ENCODE data around the gene CPNE4.

DNA sequence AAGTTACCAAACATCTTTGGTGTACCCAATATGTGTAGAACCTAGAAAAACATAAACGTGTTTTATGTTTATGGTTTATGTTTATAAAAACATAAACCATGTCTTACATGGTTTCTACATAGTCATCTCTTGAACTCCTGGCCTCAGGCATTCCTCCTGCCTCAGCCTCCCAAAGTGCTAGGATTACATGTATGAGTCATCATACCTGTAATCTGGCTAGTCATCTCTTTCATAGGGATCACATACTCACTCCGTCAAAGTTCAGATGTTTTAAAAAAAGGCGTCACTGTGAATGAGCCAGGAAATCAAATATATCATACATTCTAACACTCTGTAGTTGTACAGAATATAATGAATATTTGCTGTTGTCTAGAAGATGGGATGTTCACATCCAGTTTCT, 178.6 kb downstream of the CPNE4 start:
- TF ChIP-seq EP300 (IDR thresholded peaks at IDR 0.05) (no peak), POLR2AphosphoS5 (IDR thresholded peaks at IDR 0.05) (no peak), POLR2A (IDR thresholded peaks at IDR 0.05; ENCODE audit: low read depth) (no peak)
- TF ChIP-seq, protein P1, sequence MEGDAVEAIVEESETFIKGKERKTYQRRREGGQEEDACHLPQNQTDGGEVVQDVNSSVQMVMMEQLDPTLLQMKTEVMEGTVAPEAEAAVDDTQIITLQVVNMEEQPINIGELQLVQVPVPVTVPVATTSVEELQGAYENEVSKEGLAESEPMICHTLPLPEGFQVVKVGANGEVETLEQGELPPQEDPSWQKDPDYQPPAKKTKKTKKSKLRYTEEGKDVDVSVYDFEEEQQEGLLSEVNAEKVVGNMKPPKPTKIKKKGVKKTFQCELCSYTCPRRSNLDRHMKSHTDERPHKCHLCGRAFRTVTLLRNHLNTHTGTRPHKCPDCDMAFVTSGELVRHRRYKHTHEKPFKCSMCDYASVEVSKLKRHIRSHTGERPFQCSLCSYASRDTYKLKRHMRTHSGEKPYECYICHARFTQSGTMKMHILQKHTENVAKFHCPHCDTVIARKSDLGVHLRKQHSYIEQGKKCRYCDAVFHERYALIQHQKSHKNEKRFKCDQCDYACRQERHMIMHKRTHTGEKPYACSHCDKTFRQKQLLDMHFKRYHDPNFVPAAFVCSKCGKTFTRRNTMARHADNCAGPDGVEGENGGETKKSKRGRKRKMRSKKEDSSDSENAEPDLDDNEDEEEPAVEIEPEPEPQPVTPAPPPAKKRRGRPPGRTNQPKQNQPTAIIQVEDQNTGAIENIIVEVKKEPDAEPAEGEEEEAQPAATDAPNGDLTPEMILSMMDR (IDR thresholded peaks at IDR 0.05): no peak
